ENCODE data around the gene PKP1.

- TF ChIP-seq CTCF (IDR thresholded peaks at IDR 0.05; ENCODE audit: extremely low read depth in 1 of 2, insufficient read depth in 1 of 2, low read depth in 1 of 2, low read length in 2 of 2) (no peak), JUN (IDR thresholded peaks at IDR 0.05; ENCODE audit: borderline replicate concordance, insufficient read depth, insufficient read length, low read depth) (no peak)
These were observed 2.5 kb downstream of the PKP1 start for GRCh38 chr1:201285846-201286245.
